ENCODE results near the gene HSPB7.
"Not testable (repeated sequence)": the region's sequence is repeated elsewhere in the genome, so short reads cannot be mapped to it uniquely, and the experiment has no call there.

DNA sequence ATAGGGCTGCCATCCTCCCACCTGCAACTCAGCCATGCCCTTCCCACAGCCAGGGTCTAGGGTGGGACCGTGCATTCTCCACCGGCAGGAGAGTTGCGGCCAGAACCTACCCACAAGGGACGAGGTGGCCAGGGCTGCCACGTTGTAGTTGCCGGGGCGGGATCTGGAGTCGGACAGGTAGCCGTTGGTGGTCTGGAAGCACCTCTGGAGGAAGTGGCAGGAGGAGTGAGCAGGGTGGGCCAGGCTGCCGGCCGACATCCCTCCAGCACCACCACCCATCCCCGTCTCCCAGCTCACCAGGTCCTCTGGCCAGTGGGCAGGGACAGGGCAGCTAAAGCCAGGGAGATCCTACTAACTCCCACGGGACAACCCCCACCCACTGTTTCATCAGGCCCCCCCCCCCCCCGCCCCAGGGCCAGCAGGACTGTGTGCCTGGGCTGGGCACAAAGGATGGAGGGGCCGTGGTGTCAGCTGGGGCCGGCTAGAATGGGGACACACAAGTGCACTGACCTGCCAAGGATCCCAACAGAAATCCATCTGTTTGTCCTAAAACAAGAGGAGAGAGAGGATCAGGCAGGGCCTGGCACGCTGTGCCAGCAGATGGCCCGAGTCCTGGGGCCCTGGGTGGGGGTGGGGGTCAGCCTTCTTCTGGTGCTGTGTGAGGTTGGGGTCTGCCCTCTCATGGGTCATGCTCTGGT, 44.3 kb upstream of the HSPB7 start:
- TF ChIP-seq, protein P1, sequence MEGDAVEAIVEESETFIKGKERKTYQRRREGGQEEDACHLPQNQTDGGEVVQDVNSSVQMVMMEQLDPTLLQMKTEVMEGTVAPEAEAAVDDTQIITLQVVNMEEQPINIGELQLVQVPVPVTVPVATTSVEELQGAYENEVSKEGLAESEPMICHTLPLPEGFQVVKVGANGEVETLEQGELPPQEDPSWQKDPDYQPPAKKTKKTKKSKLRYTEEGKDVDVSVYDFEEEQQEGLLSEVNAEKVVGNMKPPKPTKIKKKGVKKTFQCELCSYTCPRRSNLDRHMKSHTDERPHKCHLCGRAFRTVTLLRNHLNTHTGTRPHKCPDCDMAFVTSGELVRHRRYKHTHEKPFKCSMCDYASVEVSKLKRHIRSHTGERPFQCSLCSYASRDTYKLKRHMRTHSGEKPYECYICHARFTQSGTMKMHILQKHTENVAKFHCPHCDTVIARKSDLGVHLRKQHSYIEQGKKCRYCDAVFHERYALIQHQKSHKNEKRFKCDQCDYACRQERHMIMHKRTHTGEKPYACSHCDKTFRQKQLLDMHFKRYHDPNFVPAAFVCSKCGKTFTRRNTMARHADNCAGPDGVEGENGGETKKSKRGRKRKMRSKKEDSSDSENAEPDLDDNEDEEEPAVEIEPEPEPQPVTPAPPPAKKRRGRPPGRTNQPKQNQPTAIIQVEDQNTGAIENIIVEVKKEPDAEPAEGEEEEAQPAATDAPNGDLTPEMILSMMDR (IDR thresholded peaks at IDR 0.05; ENCODE audit: low read depth, low read length), result not testable (repeated sequence)
- TF ChIP-seq EZH2phosphoT487 (IDR thresholded peaks at IDR 0.05; ENCODE audit: low read depth), result not testable (repeated sequence)

Measured in OCI-LY3 (cell line).